Measurements from ENCODE around the gene INCENP. TPM values are rescaled to one million over a fixed set of nuclear protein-coding genes. Genes with fewer than 3 reads are reported as not detected.

INCENP gene
- polyA plus RNA-seq, 2 of the 4 experiments (the other 2 are of a cell fraction): 29.5 to 55.8 TPM

- TF ChIP-seq RFX5 (IDR thresholded peaks at IDR 0.05) (no peak), BHLHE40 (IDR thresholded peaks at IDR 0.05; ENCODE audit: low read depth, low read length) (no peak), ZSCAN20 (CRISPR knock-in tag; IDR thresholded peaks at IDR 0.05) (no peak), RNF2 (IDR thresholded peaks at IDR 0.05; ENCODE audit: borderline replicate concordance, low read depth) (no peak), MAFK (IDR thresholded peaks at IDR 0.05; ENCODE audit: partially characterized antibody) (no peak), CEBPB (IDR thresholded peaks at IDR 0.05) (no peak), ESRRA (IDR thresholded peaks at IDR 0.05; ENCODE audit: borderline replicate concordance, low read length) (no peak), CBX2 (IDR thresholded peaks at IDR 0.05; ENCODE audit: borderline replicate concordance, low read depth) (no peak), REST (IDR thresholded peaks at IDR 0.05) (no peak), ZNF302 (CRISPR knock-in tag; IDR thresholded peaks at IDR 0.05) (no peak), ELK1 (IDR thresholded peaks at IDR 0.05; ENCODE audit: low read depth, low read length) (no peak), JUN (IDR thresholded peaks at IDR 0.05) (no peak), HDAC2 (IDR thresholded peaks at IDR 0.05) (no peak)
- TF ChIP-seq, protein P1, sequence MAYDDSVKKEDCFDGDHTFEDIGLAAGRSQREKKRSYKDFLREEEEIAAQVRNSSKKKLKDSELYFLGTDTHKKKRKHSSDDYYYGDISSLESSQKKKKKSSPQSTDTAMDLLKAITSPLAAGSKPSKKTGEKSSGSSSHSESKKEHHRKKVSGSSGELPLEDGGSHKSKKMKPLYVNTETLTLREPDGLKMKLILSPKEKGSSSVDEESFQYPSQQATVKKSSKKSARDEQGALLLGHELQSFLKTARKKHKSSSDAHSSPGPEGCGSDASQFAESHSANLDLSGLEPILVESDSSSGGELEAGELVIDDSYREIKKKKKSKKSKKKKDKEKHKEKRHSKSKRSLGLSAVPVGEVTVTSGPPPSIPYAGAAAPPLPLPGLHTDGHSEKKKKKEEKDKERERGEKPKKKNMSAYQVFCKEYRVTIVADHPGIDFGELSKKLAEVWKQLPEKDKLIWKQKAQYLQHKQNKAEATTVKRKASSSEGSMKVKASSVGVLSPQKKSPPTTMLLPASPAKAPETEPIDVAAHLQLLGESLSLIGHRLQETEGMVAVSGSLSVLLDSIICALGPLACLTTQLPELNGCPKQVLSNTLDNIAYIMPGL (CRISPR knock-in tag; IDR thresholded peaks at IDR 0.05; ENCODE audit: borderline replicate concordance): no peak
- DNase-seq (ENCODE audit: low read depth in 1 of 2, low spot score in 1 of 2): no peak
- no peak for FAIRE-seq
- CTCF ChIA-PET: interaction anchor here (0.7 to 4.1 kb wide), 12 partner anchors 13 to 373 kb away, joined by 3 to 21 read pairs (median 4); no protein-coding TSS in a partner anchor
- Histone ChIP-seq H3K27ac (no peak overlapping the region), H3K9me3 (no peaks in the 10 kb centered on the region), H3K4me1 (no peaks in the 10 kb centered on the region; the same call in 2 of the 3 replicates), H3K4me3 (no peak overlapping the region), H3K4me2 (no peak overlapping the region)
- WGBS (ENCODE audit: missing lambda C conversion rate): 63% methylated on average over 1 of the region's 1 CpG
- ATAC-seq: no peak
- POLR2A ChIA-PET: no interaction called here
Observed at GRCh38 chr11:62169935-62170334, 46.1 kb downstream of the INCENP start.

GRCh38 chr11:62171261-62171723 is 47.5 kb downstream of the INCENP start:
- ChIA-PET POLR2A (no interaction called here), CTCF (interaction anchor here (0.6 to 4.1 kb wide), 31 partner anchors 9 to 617 kb away, joined by 3 to 21 read pairs (median 4); partner anchors contain the start of gene SCGB1D1)
- TF ChIP-seq TP53 (CRISPR knock-in tag; IDR thresholded peaks at IDR 0.05) (no peak), HEYL (CRISPR knock-in tag; IDR thresholded peaks at IDR 0.05) (no peak), ELK1 (IDR thresholded peaks at IDR 0.05; ENCODE audit: low read depth, low read length) (no peak), CHD2 (IDR thresholded peaks at IDR 0.05; ENCODE audit: low read length, partially characterized antibody) (no peak), POLR2AphosphoS2 (conservative IDR thresholded peaks at IDR 0.05; ENCODE audit: low read length) (no peak), RAD21 (conservative IDR thresholded peaks at IDR 0.05 in 1 of 2, IDR thresholded peaks at IDR 0.05 in 1 of 2) (peak; percentile 68 to 78), SMC3 (IDR thresholded peaks at IDR 0.05) (peak; percentile 66)
- TF ChIP-seq, protein P2, sequence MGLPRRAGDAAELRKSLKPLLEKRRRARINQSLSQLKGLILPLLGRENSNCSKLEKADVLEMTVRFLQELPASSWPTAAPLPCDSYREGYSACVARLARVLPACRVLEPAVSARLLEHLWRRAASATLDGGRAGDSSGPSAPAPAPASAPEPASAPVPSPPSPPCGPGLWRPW (IDR thresholded peaks at IDR 0.05): no peak
- TF ChIP-seq, protein P3, sequence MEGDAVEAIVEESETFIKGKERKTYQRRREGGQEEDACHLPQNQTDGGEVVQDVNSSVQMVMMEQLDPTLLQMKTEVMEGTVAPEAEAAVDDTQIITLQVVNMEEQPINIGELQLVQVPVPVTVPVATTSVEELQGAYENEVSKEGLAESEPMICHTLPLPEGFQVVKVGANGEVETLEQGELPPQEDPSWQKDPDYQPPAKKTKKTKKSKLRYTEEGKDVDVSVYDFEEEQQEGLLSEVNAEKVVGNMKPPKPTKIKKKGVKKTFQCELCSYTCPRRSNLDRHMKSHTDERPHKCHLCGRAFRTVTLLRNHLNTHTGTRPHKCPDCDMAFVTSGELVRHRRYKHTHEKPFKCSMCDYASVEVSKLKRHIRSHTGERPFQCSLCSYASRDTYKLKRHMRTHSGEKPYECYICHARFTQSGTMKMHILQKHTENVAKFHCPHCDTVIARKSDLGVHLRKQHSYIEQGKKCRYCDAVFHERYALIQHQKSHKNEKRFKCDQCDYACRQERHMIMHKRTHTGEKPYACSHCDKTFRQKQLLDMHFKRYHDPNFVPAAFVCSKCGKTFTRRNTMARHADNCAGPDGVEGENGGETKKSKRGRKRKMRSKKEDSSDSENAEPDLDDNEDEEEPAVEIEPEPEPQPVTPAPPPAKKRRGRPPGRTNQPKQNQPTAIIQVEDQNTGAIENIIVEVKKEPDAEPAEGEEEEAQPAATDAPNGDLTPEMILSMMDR (IDR thresholded peaks at IDR 0.05): peak; percentile 80
- TF ChIP-seq, protein P4, sequence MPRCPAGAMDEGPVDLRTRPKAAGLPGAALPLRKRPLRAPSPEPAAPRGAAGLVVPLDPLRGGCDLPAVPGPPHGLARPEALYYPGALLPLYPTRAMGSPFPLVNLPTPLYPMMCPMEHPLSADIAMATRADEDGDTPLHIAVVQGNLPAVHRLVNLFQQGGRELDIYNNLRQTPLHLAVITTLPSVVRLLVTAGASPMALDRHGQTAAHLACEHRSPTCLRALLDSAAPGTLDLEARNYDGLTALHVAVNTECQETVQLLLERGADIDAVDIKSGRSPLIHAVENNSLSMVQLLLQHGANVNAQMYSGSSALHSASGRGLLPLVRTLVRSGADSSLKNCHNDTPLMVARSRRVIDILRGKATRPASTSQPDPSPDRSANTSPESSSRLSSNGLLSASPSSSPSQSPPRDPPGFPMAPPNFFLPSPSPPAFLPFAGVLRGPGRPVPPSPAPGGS (IDR thresholded peaks at IDR 0.05): no peak
- H3K27ac ChIP-seq: no peak overlapping the region
- peak overlapping the region; percentile 65 for H3K4me2 ChIP-seq
- peak overlapping the region; percentile 14; the same call in 1 of the 3 replicates for H3K4me3 ChIP-seq
- ATAC-seq: peak; percentile 90
- H3K9me3 ChIP-seq: no peaks in the 10 kb centered on the region
- peak; percentile 58 to 88 for DNase-seq (ENCODE audit: low read depth in 1 of 2, low spot score in 1 of 2)
- no peaks in the 10 kb centered on the region; the same call in 2 of the 3 replicates for H3K4me1 ChIP-seq
- peak; percentile 72 for FAIRE-seq
- 2% methylated on average over 14 of the region's 14 CpGs for WGBS (ENCODE audit: missing lambda C conversion rate)
